BLaER1 (cell line): ENCODE results near the gene PNCK.

Experiments
- H3K27ac ChIP-seq: shearing (Covaris generic); formaldehyde crosslinking; 2 replicates; pipeline ENCODE4 v1.8.1; 2022
- H3K27me3 ChIP-seq: shearing (Covaris generic); formaldehyde crosslinking; 2 replicates; pipeline ENCODE4 v1.8.1; 2022
- H3K36me3 ChIP-seq: shearing (Covaris generic); formaldehyde crosslinking; 2 replicates; pipeline ENCODE4 v1.8.1; 2022
- H3K4me1 ChIP-seq: shearing (Covaris generic); formaldehyde crosslinking; 2 replicates; pipeline ENCODE4 v1.8.1; 2022
- H3K4me2 ChIP-seq: shearing (Covaris generic); formaldehyde crosslinking; 2 replicates; pipeline ENCODE4 v1.8.1; 2022
- H3K4me3 ChIP-seq: shearing (Covaris generic); formaldehyde crosslinking; 2 replicates; pipeline ENCODE4 v1.8.1; 2022
- H3K9ac ChIP-seq: shearing (Covaris generic); formaldehyde crosslinking; 2 replicates; pipeline ENCODE4 v1.8.1; 2022
- H3K9me3 ChIP-seq: shearing (Covaris generic); formaldehyde crosslinking; 2 replicates; pipeline ENCODE4 v1.8.1; 2022
- H4K20me1 ChIP-seq: shearing (Covaris generic); formaldehyde crosslinking; 2 replicates; pipeline ENCODE4 v1.8.1; 2022
- Cebpa-rat ChIP-seq: shearing (Covaris generic); IDR thresholded peaks from 2 replicates; pipeline ENCODE4 v1.8.1; 2022

Gene PNCK

DNA sequence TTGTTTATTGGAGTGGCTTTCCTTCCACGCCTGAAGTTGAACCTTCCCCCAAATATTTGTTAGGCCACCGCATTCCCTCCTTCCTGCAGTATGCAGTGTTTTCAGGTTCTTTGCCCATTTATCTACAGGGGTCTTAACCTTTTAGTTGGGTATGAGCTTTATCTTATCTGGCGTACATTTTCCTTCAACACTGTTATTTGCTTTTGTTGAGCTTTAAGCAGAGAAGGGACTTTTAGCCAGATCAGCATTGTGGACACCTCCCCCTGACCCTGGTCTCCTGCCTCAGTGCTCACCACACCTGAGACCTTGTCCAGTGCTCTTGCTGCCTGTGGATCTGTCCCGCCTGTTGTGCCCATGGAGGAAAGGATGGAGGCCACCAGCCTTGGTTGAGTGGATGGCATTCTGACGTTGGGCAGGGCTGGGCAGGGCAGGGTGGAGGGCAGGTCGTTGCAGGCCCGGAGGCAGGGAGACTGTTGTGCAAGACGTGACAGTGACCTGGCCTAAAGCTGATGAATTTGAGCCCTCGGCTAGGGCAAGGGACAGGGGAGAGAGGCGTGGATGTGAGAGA is 27.6 kb downstream of the PNCK start:
- no peak overlapping the region for H3K9ac ChIP-seq
- no peaks in the 10 kb centered on the region for H3K36me3 ChIP-seq
- peaks cover 65% of the 10 kb centered on the region for H3K27me3 ChIP-seq
- no peak for TF ChIP-seq Cebpa-rat
- peaks cover 31% of the 10 kb centered on the region for H4K20me1 ChIP-seq
- no peak overlapping the region for H3K4me2 ChIP-seq
- H3K4me1 ChIP-seq: peaks cover 22% of the 10 kb centered on the region
- no peak overlapping the region for H3K4me3 ChIP-seq
- peaks cover 40% of the 10 kb centered on the region for H3K9me3 ChIP-seq
- H3K27ac ChIP-seq: no peak overlapping the region

DNA sequence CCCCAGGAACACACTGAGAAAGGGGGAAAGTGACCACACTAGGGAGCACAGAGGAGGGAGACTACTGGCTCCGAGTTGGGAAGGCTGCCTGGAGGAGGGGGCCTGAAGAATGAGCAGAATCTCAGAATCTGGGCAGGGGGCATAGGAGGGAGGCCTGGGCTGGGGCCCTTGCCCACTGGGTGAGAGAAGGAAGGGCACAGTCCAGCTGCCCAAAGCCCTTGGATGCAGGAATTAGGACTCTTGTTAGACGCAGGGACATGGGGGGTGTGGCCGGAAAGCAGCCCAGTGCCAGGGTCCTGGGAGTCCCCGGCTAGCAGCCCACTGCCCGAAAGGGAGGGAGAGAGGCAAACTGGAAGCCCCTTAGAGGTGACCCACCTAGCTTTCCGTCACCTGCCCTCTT is 28.5 kb downstream of the PNCK start:
- H3K9ac ChIP-seq: no peak overlapping the region
- peaks cover 65% of the 10 kb centered on the region for H3K27me3 ChIP-seq
- H4K20me1 ChIP-seq: peaks cover 31% of the 10 kb centered on the region
- no peak overlapping the region for H3K27ac ChIP-seq
- peaks cover 40% of the 10 kb centered on the region for H3K9me3 ChIP-seq
- H3K4me3 ChIP-seq: no peak overlapping the region
- no peaks in the 10 kb centered on the region for H3K36me3 ChIP-seq
- peaks cover 31% of the 10 kb centered on the region for H3K4me1 ChIP-seq
- no peak overlapping the region for H3K4me2 ChIP-seq
- TF ChIP-seq Cebpa-rat: no peak

DNA sequence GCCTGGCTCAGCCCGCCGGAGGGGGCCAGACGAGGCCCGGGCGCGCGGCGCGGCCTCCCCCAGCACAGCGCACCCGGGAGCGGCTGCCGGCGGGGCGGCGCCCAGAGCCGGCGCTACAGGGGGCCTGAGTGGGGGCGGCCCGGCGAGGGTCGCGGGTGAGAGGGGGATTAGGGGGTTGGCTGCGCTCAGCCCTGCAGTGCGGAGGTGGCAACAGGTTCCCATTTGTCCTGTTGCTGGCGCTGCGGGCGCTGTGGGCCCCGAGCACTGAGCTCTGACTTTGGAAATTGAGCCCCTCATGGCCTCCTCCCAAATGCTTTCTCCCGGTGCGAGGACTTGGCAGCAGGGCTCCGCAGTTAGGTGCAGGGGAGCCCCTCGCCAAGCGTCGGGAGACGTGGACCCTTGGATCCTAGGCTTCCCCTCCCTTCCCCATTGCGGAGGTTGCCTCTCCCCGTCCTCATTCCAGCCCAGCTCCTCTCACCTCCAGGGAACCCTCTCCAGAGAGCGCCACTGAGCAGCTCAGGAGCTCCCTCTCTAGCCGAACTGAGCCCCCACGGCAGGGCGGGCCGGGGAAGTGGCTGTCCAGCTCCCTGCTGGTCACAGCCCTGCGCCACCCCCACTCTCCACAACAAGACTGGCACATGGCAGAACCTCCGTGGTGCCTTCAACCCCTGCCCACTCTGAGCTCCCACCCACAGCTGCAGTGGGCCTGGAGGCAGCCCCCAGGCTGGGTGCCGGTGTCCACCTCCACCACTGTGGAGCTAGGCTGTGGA is 29.1 kb downstream of the PNCK start:
- Histone ChIP-seq H3K4me1 (peaks cover 37% of the 10 kb centered on the region), H3K4me2 (peak overlapping the region; percentile 71), H3K4me3 (peak overlapping the region; percentile 53), H3K9me3 (peaks cover 37% of the 10 kb centered on the region), H3K27ac (no peak overlapping the region), H4K20me1 (peaks cover 31% of the 10 kb centered on the region), H3K27me3 (peaks cover 65% of the 10 kb centered on the region), H3K9ac (no peak overlapping the region), H3K36me3 (no peaks in the 10 kb centered on the region)
- no peak for TF ChIP-seq Cebpa-rat

DNA sequence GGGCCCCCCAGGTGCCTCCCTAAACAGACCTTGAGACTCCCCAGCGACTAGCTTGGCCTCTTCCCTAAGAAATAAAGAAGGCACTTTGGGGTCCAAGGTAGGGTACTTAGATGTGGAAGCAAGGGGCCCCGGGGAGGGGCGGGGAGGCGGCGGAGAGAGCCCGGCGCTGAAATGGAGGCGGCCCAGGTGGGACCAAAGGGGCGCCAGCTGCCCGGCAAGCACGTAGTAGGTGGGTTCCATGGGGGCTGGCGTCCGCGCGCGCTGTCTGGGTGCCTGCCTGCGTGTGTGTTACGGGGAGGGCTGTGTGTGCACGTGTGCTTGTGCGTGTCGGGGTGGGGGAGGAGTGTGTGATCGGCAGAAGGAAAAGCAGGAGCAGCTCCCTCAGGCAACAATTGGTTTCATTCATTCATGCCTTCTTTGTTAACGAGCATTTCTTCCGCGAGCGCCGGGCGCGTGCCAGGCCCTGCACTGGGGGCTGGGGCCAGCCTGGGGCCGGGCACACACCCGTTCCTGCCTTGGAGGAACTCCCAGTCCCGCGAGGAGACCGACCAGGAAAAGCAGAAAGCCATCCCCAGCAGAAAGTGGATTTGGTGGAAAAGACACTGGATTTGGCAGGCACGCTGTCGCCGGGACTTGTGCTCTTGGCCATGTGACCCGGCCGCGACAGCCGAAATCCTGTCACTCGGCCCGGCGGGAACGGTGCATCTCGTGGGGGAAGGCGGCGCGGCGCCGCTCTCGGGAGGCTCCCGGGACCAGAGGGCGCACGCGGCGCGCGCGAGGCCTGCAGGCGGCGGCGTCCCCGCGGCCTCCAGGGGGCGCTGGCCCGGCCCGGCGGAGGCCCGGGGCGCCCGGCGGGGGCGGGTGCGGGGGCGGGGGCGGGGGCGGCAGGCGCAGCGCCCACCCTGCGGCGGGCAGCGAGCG is 29.9 kb downstream of the PNCK start:
- H3K27ac ChIP-seq: no peak overlapping the region
- peak overlapping the region; percentile 80 for H3K4me2 ChIP-seq
- H4K20me1 ChIP-seq: peaks cover 34% of the 10 kb centered on the region
- peak overlapping the region; percentile 61 for H3K4me3 ChIP-seq
- H3K36me3 ChIP-seq: no peaks in the 10 kb centered on the region
- no peak overlapping the region for H3K9ac ChIP-seq
- no peak for TF ChIP-seq Cebpa-rat
- peaks cover 45% of the 10 kb centered on the region for H3K4me1 ChIP-seq
- peaks cover 61% of the 10 kb centered on the region for H3K27me3 ChIP-seq
- H3K9me3 ChIP-seq: peaks cover 30% of the 10 kb centered on the region

DNA sequence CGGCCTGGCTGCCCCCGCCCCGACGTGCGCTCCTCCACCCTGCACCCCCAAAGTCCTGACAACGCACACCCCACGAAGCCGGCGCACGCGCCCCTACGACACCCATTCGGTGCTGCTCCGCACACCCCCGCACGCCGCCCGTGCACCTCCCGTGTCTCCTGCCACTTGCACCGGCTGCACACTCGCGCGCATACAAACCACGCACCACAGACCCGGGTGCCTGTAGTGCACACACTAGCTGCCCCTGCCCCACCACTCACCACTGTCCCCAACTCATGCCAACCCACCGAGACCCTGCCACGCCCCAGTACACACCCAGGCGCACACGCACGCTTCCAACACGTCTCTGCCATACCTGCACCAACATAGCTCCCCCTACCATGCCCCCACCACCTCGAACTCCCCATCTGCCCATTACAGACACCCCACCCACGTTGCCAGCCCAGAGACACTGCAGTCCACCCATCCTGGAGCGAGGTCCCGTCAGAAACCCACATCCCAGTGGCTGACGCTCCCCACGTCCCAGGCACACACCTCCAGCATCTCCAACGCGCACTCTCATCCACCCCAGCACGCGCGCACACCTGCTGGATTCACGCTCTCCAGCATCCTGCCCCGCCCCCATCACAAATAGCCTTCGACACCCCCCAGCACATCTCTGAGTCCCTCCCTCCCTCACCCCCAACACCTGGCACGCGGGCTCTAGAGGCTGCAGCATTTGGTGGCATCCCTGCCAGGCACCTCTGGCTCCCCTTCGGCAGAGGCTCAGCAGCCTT is 30.8 kb downstream of the PNCK start:
- peak overlapping the region; percentile 80 for H3K4me2 ChIP-seq
- H3K36me3 ChIP-seq: no peaks in the 10 kb centered on the region
- H3K27me3 ChIP-seq: peaks cover 54% of the 10 kb centered on the region
- H3K4me1 ChIP-seq: peaks cover 54% of the 10 kb centered on the region
- H3K9ac ChIP-seq: no peak overlapping the region
- no peak overlapping the region for H3K27ac ChIP-seq
- no peak for TF ChIP-seq Cebpa-rat
- H4K20me1 ChIP-seq: peaks cover 40% of the 10 kb centered on the region
- H3K4me3 ChIP-seq: peak overlapping the region; percentile 61
- H3K9me3 ChIP-seq: peaks cover 22% of the 10 kb centered on the region; the same call in 1 of the 2 replicates

DNA sequence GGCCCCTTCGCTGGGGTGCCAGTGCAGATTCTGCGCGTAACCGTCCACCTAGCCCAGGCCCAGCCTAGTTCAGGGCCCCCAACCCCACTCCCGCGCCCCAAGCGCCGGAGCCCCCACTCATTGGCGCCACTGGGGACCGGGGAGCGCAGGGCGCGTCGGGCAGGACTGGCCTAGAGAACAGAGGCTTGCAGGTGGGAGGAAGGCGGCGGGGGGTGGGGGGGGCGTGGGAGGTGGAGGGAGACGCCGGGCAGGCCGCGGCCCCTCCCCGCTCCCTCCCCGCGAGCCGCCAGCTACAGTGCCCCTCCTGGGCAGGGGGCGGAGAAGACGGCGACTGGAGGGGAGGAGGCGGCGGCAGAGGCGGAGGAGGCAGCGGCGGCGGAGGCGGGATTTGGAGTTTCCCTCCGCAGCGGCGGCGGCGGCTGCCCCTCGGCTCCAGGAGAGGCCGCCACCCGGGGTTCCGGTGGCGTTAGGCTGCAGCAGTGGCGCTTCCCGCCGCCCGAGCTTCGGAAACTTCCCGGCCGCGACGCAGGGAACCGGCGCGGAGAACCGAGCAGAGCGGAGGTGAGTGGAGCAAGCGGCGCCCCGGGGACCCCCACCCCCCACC is 31.5 kb downstream of the PNCK start:
- H3K27ac ChIP-seq: no peak overlapping the region
- H3K27me3 ChIP-seq: peaks cover 52% of the 10 kb centered on the region
- peaks cover 37% of the 10 kb centered on the region for H4K20me1 ChIP-seq
- peaks cover 61% of the 10 kb centered on the region for H3K4me1 ChIP-seq
- no peak for TF ChIP-seq Cebpa-rat
- peak overlapping the region; percentile 80 for H3K4me2 ChIP-seq
- H3K9me3 ChIP-seq: peaks cover 17% of the 10 kb centered on the region; the same call in 1 of the 2 replicates
- no peak overlapping the region for H3K9ac ChIP-seq
- H3K36me3 ChIP-seq: no peaks in the 10 kb centered on the region
- H3K4me3 ChIP-seq: peak overlapping the region; percentile 61

DNA sequence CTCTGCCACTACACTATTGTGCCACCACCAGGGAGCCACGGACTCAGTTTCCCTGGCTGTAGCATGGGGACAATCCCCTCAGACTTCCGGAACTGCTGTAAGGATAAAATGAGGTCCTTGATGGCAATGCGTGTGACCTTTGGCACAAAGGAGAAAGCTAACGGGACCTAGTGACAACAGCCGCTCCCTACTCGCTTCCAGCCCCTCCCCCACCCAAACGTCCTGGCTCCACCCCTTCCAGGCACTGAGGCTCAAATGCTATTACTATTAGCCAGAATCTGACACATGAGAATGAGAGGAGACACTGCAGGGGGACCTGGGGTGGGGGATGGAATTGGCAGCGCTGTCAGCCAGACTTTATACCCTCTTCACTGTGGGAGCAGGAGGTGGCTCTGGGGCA is 32.0 kb downstream of the PNCK start:
- peaks cover 39% of the 10 kb centered on the region for H4K20me1 ChIP-seq
- peaks cover 17% of the 10 kb centered on the region; the same call in 1 of the 2 replicates for H3K9me3 ChIP-seq
- H3K9ac ChIP-seq: no peak overlapping the region
- H3K27me3 ChIP-seq: peaks cover 52% of the 10 kb centered on the region
- H3K36me3 ChIP-seq: no peaks in the 10 kb centered on the region
- peaks cover 66% of the 10 kb centered on the region for H3K4me1 ChIP-seq
- no peak for TF ChIP-seq Cebpa-rat
- peak overlapping the region; percentile 61; the same call in 1 of the 2 replicates for H3K4me3 ChIP-seq
- peak overlapping the region; percentile 69 for H3K27ac ChIP-seq
- peak overlapping the region; percentile 80 for H3K4me2 ChIP-seq

DNA sequence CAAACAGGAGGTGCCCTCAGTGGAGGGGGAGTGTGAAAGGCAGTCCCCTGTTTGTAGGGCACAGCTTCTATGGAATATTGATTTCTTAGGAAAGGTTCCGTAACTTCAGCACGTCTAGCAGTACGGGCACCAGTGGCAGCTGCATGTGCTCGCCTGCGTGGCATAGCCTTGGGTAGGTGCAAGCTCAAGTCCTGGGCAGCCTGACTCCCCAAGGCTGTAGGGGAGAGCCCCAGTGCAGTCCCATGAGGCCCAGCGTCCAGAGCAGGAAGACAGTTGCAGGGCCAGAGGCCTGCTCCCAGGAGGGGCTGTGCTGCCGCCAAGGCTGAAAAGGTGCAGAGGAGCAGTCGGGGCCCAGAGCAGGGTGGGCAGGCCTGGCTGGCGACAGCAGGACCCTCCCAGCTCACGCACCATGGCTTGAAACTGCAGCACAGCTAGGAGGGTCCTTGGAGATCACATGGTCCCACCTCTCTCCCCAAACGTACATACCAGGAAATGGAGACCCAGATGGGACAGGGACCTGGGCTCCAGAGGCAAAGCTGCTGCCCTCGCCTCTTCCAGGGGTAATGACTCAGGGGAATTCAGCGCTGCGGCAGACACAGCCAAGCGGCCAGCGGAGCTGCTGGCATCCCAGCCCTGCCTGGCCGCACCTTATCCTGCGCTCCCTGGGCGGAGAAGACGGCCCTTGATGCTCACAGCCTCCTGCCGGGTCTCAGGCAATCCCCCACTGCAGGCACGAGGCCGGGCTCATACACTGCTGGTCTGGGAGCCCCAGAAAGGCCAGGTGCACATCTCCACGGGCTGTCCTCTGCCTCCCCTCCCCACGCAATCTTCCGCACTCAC is 32.7 kb downstream of the PNCK start:
- Histone ChIP-seq H3K27me3 (peaks cover 52% of the 10 kb centered on the region), H3K4me3 (0 out of 2 replicates have a peak overlapping the region, but pooled peaks have one; percentile 23), H3K9me3 (peaks cover 17% of the 10 kb centered on the region; the same call in 1 of the 2 replicates), H3K36me3 (no peaks in the 10 kb centered on the region), H3K4me1 (peaks cover 73% of the 10 kb centered on the region), H4K20me1 (peaks cover 34% of the 10 kb centered on the region), H3K4me2 (peak overlapping the region; percentile 80), H3K27ac (peak overlapping the region; percentile 69), H3K9ac (0 out of 2 replicates have a peak overlapping the region, but pooled peaks have one; percentile 7)
- no peak for TF ChIP-seq Cebpa-rat
